Liver (tissue), 3 donors: ENCODE measurements around the gene TYW5.

ENCODE experiments used
- FOXA1 ChIP-seq: IDR thresholded peaks from 2 replicates; pipeline ENCODE4 v1.6.1; 2016; ENCODE audit warnings: antibody characterized with exemption
- GABPA ChIP-seq, 2 donors: IDR thresholded peaks in 1 of 2; conservative IDR thresholded peaks in 1 of 2; 2 replicates each; pipeline ENCODE4 v1.6.1; 2016; ENCODE audit warnings: antibody characterized with exemption in 2 of 2, mild to moderate bottlenecking in 1 of 2, moderate library complexity in 1 of 2
- HNF4A ChIP-seq, 2 donors: conservative IDR thresholded peaks; 2 replicates each; pipeline ENCODE4 v1.6.1; 2016; ENCODE audit warnings: antibody characterized with exemption in 2 of 2, mild to moderate bottlenecking in 2 of 2
- JUND ChIP-seq, 2 donors: IDR thresholded peaks; 2 replicates each; pipeline ENCODE4 v1.6.1; 2016; ENCODE audit warnings: antibody characterized with exemption in 2 of 2
- MAX ChIP-seq: IDR thresholded peaks from 2 replicates; pipeline ENCODE4 v1.6.1; 2016; ENCODE audit warnings: antibody characterized with exemption
- RAD21 ChIP-seq, 2 donors: IDR thresholded peaks; 2 replicates each; pipeline ENCODE4 v1.6.1; 2016; ENCODE audit warnings: antibody characterized with exemption in 2 of 2, mild to moderate bottlenecking in 2 of 2
- SP1 ChIP-seq: IDR thresholded peaks from 2 replicates; pipeline ENCODE4 v1.6.1; 2018; ENCODE audit warnings: antibody characterized with exemption, mild to moderate bottlenecking
- TAF1 ChIP-seq: conservative IDR thresholded peaks from 2 replicates; pipeline ENCODE4 v1.6.1; 2016; ENCODE audit warnings: antibody characterized with exemption, mild to moderate bottlenecking
- YY1 ChIP-seq: IDR thresholded peaks from 2 replicates; pipeline ENCODE4 v1.6.1; 2016; ENCODE audit warnings: antibody characterized with exemption, mild to moderate bottlenecking
- TF ChIP-seq, protein P1 (sequence below): fragments of 150-350 bp; IDR thresholded peaks from 2 replicates; pipeline ENCODE4 v1.5.1; 2017; ENCODE audit warnings: improper control_type of control experiment, low read depth, low read length; ENCODE audit not compliant: missing input control
- TF ChIP-seq, protein P2 (sequence below): IDR thresholded peaks from 2 replicates; pipeline ENCODE4 v1.6.1; 2016; ENCODE audit warnings: antibody characterized with exemption, mild to moderate bottlenecking
- donor health status: healthy.
- donor health status: healthy.

- TF ChIP-seq, protein P1, sequence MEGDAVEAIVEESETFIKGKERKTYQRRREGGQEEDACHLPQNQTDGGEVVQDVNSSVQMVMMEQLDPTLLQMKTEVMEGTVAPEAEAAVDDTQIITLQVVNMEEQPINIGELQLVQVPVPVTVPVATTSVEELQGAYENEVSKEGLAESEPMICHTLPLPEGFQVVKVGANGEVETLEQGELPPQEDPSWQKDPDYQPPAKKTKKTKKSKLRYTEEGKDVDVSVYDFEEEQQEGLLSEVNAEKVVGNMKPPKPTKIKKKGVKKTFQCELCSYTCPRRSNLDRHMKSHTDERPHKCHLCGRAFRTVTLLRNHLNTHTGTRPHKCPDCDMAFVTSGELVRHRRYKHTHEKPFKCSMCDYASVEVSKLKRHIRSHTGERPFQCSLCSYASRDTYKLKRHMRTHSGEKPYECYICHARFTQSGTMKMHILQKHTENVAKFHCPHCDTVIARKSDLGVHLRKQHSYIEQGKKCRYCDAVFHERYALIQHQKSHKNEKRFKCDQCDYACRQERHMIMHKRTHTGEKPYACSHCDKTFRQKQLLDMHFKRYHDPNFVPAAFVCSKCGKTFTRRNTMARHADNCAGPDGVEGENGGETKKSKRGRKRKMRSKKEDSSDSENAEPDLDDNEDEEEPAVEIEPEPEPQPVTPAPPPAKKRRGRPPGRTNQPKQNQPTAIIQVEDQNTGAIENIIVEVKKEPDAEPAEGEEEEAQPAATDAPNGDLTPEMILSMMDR = no peak
- no peak for TF ChIP-seq RAD21 (IDR thresholded peaks at IDR 0.05)
- TF ChIP-seq MAX = no peak
- TF ChIP-seq, protein P2, sequence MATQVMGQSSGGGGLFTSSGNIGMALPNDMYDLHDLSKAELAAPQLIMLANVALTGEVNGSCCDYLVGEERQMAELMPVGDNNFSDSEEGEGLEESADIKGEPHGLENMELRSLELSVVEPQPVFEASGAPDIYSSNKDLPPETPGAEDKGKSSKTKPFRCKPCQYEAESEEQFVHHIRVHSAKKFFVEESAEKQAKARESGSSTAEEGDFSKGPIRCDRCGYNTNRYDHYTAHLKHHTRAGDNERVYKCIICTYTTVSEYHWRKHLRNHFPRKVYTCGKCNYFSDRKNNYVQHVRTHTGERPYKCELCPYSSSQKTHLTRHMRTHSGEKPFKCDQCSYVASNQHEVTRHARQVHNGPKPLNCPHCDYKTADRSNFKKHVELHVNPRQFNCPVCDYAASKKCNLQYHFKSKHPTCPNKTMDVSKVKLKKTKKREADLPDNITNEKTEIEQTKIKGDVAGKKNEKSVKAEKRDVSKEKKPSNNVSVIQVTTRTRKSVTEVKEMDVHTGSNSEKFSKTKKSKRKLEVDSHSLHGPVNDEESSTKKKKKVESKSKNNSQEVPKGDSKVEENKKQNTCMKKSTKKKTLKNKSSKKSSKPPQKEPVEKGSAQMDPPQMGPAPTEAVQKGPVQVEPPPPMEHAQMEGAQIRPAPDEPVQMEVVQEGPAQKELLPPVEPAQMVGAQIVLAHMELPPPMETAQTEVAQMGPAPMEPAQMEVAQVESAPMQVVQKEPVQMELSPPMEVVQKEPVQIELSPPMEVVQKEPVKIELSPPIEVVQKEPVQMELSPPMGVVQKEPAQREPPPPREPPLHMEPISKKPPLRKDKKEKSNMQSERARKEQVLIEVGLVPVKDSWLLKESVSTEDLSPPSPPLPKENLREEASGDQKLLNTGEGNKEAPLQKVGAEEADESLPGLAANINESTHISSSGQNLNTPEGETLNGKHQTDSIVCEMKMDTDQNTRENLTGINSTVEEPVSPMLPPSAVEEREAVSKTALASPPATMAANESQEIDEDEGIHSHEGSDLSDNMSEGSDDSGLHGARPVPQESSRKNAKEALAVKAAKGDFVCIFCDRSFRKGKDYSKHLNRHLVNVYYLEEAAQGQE = no peak
- TF ChIP-seq GABPA (IDR thresholded peaks at IDR 0.05 in 1 of 2, conservative IDR thresholded peaks at IDR 0.05 in 1 of 2) = no peak
- TF ChIP-seq TAF1 = no peak
- TF ChIP-seq YY1 = no peak
- TF ChIP-seq SP1 = no peak
- no peak for TF ChIP-seq FOXA1
- no peak for TF ChIP-seq JUND (IDR thresholded peaks at IDR 0.05)
- no peak for TF ChIP-seq HNF4A (conservative IDR thresholded peaks at IDR 0.05)
Observed at GRCh38 chr2:199975273-199975895, 20.1 kb upstream of the TYW5 start.
